NCI-H748 treated with DMSO at 0.1 percent for 48 hours (cell line): ENCODE results near the gene PROX2.

ENCODE experiments used
- DNase-seq: peaks from one replicate; lab custom pipeline; 2025; lab: John Stamatoyannopoulos, UW

Gene PROX2

GRCh38 chr14:74875204-74875603, 741 bp downstream of the PROX2 start:
- DNase-seq = no peak

- DNase-seq = no peak
Measured at GRCh38 chr14:74871819-74872218, 4.1 kb downstream of the PROX2 start.

DNA sequence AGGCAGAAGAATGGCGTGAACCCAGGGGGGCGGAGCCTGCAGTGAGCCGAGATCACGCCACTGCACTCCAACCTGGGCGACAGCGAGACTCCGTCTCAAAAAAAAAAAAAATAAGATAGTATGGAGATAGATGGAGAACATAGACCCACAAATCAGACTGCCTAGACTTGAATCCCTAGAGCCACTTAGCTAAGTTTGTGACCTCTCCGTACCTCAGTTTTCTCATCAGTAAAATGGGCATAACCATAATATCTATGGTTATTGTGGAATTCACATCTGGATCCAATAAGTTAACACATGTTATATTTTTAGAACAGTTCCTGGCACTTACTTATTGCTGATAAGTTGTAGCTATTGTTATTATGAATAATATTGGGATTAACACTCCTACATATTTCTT, 7.2 kb downstream of the PROX2 start:
- DNase-seq = no peak

DNA sequence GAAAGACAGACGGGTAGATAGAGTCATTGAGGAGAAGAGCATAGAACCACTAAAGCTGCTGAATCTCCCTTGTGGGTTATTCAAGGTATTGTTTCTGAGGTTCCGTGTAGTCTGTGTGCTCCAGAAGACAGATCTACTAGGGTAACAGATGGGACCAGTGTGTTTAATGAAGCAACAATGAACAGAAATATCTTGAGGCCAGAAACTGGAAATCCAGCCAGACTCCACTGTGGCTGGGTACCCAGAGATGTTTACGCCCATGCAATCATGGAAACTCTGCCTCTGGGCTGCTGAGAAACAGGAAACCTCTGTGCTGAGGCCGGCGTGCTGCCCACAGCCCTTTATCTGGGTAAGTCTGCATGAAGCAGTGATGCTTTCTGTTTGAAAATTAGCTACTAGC, 8.3 kb downstream of the PROX2 start:
- DNase-seq = no peak

DNA sequence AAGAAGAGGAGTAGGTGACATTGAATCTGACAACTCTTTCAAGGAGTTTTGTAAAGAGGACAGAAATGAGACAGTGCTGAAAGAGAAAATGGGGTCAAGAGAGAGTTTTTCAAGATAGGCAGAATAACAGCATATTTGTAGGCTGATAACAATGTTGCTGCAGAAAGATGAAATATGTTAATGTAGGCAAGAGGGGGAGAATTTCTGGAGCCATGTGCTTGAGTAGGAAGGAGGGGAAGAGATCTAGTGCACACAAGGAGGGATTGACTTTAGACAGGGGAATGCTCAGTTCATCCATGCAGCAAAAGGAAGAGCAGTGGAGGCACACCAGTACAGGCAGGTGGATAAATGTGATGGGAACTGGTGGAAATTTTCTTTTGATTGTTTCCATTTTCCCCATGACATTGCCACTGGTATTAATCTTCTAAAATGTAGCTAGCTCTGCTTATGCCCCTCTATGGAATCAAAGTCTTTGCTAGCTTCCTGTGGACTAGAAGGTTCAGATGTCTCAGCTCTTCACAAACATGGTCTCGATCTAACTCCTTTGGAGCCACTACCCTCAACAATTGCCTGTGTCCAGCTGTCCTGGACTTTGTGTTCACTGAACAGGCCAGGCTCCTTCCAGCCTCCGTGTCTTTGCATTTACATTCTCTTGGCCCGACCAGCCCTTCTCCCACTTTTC, 9.1 kb downstream of the PROX2 start:
- no peak for DNase-seq

DNA sequence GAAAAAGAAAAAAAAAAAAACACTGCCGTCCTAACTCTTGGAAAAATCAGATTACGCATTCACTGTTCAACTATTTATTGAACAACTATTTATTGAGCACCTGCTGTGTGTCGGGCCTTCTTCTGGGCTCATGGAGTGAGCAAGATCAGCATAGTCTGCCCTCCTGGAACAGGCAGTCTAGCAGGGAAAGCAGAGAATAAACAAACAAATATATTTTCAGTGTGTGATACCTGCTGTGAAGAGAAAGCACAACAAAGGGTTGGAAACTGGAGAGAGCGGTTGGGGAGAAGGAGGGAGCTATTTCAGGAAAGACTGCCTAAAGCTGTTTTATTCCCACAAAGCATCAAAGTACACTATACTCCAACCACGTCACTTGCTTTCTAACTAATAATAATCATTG, 10.8 kb downstream of the PROX2 start:
- no peak for DNase-seq

DNA sequence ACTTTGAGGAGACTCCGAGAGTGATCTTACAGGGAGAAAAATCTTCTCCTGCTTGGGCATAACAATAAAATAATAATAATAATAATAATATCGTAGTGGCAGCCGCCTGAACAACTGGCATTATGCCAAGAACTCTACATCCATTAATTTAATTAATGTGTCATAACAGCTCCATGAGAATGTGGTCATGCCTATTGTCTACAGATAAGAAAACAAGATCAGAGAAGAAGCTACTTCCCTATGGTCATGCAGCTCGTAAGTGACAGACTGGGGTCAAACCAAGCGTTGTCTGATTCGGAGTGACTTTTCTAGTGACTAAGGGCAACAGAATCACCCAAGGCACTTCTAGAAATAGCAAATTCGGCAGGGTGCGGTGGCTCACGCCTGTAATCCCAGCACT, 11.7 kb downstream of the PROX2 start:
- no peak for DNase-seq

- no peak for DNase-seq
Measured at GRCh38 chr14:74863274-74863673, 12.7 kb downstream of the PROX2 start.

- no peak for DNase-seq
Measured at GRCh38 chr14:74861734-74862090, 14.2 kb downstream of the PROX2 start.

DNA sequence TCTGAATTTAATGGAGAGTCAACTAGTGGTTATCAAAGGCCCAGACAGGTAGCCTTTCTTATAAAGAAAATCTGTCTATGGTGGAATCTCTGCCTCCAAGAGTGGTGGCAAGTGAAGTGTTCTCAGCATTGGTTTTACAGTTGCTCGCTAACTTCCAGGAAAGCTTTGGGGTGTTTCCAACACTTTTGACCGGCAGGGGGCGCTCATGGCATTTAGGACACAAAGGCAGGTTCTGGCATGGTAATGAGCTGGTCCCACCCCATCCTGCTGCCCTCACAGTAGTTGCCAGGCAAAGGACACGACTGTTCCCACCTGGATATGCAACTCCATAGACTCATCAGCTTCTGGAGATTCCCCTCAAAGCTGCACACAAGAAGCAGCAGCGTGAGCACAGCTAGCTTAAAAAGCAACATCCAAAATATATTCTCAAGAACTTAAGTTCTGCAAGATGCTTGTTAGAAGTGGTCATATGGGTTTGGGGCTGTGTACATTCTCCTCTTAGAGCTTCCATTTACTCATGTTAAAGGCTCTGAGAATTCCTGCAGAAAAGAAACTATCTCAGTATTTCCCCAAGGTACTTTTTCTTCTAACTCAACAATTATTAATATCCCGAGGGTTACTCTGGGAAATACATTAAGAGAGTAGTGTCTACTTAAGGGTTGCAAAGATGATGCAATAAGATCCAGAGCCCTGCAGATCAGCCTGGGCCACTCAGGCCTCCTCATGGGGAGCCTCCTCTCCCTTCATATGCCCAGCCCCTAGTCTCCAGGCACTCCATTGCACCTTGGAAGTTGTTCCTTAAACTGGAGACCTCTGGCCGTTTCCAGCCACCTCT, 14.8 kb downstream of the PROX2 start:
- peak; percentile 71 for DNase-seq

DNA sequence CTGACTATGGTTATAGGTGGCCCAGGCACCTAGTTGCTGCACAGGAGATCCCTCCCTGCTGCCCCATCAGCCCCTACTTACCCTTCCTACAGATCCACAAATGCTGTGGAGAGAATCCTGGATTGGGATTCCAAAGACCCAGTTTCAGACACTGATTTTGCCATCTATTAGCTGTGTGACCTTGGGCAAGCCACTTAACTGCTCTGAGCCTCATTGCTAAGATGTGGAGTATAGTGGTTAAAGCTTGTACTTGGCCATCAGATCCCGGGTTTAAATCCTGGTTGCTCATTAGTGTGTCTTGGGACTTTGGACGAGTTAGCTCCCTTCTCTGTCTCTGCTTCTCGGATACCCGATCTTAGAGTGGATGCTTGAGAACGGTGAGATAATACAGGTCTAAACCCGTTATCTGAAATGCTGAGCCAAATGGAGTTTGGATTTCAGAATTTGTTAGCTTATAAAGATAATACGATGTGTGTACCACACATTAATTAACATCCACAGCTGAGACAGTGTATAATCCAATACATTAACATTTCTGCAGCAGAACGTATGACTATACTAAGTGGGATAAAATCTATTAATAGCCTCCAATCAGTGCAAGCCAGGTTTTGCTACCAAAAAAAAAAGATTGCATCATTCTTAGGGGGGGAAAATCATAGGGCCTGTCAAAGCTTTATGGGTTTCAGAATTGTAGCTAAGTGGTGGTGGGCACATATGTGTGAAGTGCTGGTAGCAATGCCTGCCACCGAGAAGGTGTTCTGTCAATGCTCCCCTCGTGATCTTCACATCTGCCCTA, 16.0 kb downstream of the PROX2 start:
- DNase-seq = no peak

DNA sequence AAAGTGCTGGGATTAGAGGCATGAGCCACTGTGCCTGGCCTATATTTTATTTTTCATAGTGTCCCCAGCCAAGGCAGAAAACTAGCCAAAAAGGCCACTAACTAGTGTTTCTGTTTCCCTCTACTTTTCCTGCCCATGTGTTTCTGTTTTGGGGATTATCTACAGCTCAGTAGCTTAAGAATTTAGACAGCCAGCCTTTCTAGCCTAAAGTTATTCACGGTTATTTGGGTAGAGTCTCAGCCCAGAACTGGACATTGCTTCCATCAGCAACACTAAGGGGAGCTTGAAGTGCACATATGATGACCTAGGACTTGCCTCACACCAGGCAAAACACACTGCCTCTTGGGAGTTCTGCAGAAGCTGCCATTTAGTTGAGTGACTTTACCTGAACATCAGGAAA, 17.9 kb downstream of the PROX2 start:
- no peak for DNase-seq

- DNase-seq = no peak
Measured at GRCh38 chr14:74856366-74856765, 19.6 kb downstream of the PROX2 start.

- DNase-seq = no peak
Measured at GRCh38 chr14:74855945-74856344, 20.0 kb downstream of the PROX2 start.

- DNase-seq = no peak
Measured at GRCh38 chr14:74855021-74855420, 20.9 kb downstream of the PROX2 start.

GRCh38 chr14:74853581-74853980, 22.4 kb downstream of the PROX2 start:
- no peak for DNase-seq

DNA sequence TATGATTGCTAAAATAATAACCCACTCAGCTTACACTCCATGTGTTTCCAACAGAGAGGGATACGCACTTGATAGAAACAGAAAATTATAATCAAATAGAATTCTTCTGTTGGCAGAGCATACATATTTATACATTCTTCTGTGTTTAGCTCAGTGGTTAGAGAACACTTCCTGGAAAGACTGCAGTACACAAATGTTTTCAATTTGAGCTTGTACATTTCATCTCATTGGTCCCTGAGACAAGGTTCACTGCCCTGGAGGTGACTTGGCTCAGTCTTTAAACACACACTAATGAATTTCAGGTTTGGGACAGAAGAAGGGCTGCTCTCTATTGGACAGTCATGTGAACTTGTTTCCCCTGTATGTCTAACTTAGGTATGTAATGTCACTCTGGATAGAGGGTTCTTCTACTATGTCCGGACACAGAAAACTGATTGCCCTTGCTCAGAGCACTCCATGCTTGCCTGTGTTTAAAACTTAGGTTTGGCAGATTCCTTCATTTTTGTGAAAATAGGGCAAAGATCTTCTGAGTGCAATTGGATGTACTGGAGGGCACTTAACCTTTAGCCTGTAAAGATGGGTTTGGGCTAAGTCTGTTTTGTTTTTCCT, 22.9 kb downstream of the PROX2 start:
- DNase-seq = no peak

DNA sequence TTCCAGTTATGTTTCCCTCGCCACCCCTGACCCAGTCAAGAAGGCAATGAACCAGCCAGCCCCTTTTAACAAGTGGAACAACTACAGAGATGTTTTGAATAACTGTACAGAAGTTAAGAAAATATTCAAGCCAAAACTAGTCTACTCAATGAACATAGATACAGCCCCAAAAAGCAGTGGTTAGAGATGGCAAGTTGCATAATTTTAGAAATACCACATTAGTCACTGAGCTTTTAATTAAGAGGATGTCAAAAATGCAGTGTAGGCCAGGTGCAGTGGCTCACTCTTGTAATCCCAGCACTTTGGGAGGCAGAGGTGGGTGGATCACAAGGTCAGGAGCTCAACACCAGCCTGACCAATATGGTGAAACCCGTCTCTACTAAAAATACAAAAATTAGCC, 27.2 kb downstream of the PROX2 start:
- no peak for DNase-seq

DNA sequence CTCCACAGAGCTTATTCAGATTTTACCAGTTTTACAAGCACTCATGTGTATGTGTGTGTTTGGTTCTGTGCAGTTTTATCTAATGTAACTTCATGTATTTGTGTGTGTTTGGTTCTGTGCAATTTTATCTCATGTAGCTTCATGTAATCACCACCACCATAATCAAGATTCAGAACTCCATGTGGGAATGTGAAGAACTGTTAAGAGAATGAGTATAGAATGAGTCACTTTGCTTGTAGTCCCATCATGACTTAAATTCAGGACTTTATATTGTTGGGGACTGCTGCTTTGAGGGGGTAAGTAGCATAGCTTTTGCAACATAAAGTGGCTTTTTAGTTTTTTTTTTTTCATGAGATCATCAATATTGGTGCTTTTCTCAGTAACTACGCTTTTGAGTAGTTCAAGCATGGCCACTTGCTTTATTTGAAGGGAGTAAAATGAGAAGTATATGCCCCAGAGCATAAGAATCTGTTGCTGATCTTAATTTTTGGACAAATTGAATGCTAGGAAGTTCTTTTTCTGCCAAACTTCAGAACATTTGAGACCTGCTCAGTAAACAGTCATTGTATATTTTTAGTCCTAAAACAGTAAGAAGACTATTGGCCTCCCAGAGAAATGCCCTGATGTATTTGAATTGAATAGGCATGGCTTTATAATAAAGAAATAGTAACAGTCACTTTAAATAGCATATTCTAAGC, 28.8 kb downstream of the PROX2 start:
- DNase-seq = no peak

DNA sequence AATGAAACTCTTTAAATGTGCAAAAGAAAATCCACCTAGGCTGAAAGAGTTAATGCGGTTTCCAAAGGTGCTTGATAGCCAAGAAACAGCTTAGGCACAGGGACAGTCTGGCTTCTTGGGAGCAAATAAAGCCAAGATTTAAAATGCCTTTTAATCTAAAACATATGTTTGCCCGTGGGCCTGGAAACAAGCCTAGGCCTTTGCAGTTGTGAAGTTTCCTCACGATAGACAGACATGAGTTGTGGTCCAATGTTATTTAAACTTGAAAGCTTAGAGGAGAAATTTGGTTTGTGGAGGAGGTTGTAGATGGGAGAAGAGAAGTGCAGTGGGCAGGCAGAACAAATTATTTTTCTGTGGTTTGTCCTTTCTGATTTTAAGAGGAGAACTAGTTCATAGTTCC, 29.8 kb downstream of the PROX2 start:
- DNase-seq = no peak

DNA sequence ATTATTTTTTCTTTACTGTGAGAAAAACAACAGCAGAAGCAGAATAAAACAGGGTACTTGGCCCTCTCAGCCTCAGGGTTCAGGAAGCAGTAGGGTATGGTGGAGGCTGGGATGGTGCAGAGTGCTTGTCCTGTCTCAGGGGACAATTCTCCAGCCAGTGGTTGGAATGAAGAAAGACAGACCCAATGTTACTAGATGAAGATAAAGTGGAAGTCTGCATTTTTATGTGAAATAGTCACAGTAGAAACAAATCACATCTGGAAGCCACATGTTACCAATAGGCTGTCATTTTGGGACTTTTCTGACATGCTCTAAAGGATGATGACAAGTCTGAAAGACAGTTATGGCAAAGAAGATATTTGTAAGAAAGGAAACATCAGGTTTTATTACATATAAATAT, 32.3 kb downstream of the PROX2 start:
- DNase-seq = no peak
